C1 segment of cervical spinal cord (tissue), 14 donors: ENCODE data around the gene SULT2B1.
"Not testable (repeated sequence)": the region's sequence is repeated elsewhere in the genome, so short reads cannot be mapped to it uniquely, and the experiment has no call there.

Source experiments
- DNase-seq, 14 donors: peaks; one replicate each; lab custom pipeline; 2025; lab: John Stamatoyannopoulos, UW

Gene SULT2B1

GRCh38 chr19:48551437-48552302, at the start of gene SULT2B1:
Gene SULT2B1 (plus strand): TSS chr19:48552172. CDS start chr19:48552253, 81 bp downstream.
- DNase-seq, result no peak

- no peak for DNase-seq
These were observed 49.5 kb upstream of the SULT2B1 start for GRCh38 chr19:48502350-48503018.

DNA sequence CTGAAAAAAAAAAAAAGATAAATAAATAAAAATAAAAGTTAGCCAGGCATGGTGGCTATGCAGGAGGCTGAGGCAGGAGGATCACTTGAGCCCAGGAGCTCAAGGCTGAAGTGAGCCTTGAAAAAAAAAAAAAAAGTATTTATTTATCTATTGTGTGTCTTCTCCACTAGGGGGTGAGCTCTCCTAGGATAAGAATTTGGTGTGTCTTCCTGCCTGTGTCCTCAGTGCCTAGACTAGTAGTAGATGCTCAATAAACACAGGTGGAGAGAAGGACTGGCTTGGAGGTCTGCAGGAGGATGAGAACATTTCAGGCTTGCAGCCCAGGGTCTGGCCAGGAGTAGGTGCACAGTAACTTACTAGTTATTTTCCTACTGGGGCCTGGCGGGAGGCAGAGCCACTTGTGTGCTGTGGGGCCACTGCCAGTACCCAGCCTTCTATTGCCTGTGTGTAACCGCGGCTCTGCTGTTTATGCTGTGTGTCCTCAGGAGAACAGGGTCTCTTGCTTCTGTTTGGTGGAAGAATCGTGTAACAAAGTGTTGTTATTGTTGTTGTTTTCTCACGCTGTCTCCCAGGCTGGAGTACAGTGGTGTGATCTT, 45.7 kb upstream of the SULT2B1 start:
- no peak for DNase-seq

- DNase-seq, result no peak
These were observed 44.0 kb upstream of the SULT2B1 start for GRCh38 chr19:48507911-48508439.

GRCh38 chr19:48508729-48509411, 43.1 kb upstream of the SULT2B1 start:
- DNase-seq, result no peak

- DNase-seq, result no peak
These were observed 42.3 kb upstream of the SULT2B1 start for GRCh38 chr19:48509467-48510194.

DNA sequence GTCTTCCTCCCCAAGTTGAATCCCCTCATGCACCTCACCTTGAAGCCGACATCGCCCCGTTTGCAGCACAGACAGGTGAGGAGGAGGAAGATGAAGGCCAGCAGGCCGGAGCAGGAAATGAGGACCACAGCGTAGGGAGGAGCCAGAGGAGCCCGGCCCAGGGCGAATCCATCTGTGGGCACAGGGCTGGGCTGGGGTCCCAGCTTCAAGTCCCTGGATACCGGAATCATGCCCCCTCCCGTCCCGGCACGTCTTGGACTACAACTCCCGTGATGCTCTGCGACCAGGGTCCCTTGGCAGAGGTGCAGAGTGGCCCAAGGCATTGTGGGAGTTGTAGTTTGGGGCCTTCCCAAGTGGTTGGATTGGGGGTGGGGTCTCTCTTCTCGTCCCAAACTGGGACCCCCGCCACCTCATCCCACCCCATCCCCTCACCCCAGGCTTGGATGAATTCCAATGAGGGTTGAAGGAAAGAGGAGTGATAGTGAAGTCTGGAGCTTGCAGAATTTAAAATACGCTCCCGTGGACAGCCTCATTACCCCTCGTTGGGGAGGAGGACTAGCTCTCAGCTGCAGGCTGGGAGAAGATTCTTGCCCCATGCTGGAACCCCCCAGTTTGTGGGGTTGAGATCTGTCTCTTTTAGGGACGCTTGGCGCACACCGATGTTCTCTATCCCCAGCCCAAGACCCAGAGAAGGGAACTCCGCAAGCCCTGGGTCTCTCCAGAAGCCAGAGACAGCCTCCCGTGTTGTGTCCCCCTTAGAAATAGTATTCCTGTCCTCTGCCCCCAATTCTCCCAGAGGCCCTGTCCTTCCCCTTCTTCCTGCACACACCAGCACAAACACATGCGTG, 41.3 kb upstream of the SULT2B1 start:
- DNase-seq, result peak in 13 of 14 donors; percentile 13 to 85 (median 69)

- DNase-seq, result peak in 2 of 14 donors; percentile 43 to 44
These were observed 40.6 kb upstream of the SULT2B1 start for GRCh38 chr19:48511321-48511731.

DNA sequence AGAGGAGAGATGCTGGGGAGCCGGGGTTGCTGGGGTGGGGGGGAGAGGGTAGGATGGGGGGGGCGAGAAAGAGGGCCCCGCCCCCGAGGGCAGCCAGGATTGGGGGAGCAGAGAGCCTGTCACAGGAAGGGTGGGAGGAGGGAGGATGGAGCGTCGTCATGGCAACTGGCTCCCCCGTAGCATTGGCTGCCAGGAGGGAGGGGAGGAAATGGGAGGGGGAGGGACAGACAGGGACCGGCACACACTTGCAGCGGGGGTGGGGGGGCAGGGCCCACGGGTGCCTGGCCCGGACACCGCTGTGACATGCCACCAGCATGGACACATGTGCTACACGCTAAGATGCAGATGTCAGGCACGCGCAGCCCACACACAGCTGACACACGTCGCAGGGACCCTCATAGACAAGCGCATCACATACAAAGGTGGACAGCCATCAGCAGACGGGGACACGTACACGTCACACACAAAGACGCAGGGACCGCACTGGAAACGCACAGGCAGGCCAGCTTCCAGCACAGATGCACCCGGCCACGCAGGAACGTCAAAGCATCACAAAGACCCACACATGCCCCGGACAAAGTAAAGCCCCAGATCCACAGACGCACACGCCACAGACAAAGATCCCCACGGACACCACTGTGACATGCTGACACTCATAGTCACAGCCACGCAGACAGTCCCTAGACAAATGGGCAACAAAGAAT, 40.0 kb upstream of the SULT2B1 start, which contains the start of gene LMTK3:
Gene LMTK3, minus strand, starts transcription at position 36 of the 704 bp plus-strand sequence. CDS start 259 bp downstream, outside the sequence.
- DNase-seq, result peak; percentile 30 to 98 (median 68)

- DNase-seq, result no peak
These were observed 39.3 kb upstream of the SULT2B1 start for GRCh38 chr19:48512504-48513288.

GRCh38 chr19:48513289-48514122, 38.5 kb upstream of the SULT2B1 start:
- peak in 13 of 14 donors; percentile 30 to 92 (median 64) for DNase-seq

- no peak for DNase-seq
These were observed 37.9 kb upstream of the SULT2B1 start for GRCh38 chr19:48514123-48514458.

DNA sequence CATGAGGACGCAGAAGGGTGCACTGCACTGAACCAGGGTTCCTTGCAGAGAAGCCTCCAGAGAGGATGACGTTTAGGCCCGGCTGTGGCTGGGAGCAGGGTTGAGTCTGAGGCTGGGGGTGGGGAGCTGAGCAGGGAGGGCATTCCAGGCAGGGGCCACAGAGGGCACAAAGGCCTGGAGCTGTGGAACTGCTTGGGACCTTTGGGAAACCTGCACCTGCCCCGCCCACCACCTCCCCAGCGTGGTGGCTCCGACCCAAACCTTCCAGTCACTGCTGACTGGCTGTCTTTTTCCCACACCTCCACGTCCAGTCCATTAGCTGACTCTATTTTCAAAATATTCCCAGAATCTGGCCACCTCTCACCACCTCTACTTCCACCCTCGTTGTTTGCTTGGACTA, 35.4 kb upstream of the SULT2B1 start:
- no peak for DNase-seq

DNA sequence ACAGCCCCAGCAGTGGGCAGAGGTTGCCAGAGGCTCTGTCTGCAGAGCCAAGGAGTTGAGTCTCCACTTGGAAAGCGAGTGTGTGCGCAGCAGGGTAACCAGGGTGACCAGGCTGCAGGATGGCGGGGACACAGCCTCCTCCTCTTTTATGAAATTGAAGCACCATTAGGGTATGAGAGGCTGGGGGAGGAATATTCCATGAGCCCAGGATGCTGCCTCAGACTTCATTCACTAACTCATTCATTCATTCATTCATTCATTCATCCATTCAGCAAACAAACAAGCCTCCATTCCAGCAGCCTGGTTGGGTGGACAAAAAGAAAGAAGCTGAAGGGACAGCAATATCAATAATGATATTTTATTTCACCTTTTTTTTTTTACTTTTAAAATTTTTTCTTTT, 33.8 kb upstream of the SULT2B1 start:
- no peak for DNase-seq

DNA sequence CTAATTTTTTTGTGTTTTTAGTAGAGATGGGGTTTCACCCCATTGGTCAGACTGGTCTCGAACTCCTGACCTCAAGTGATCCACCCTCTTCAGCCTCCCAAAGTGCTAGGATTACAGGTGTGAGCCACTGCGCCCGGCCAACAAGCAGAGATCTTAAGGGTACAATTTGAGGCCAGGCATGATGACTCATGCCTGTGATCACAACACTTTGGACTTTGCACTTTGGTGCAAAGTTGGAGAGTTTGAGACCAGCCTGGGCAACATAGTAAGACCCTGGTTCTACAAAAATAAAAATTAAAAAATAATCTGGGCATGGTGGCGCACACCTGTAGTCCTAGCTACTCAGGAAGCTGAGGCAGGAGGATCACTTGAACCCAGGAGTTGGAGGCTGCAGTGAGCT, 32.5 kb upstream of the SULT2B1 start:
- DNase-seq, result not testable (repeated sequence)

DNA sequence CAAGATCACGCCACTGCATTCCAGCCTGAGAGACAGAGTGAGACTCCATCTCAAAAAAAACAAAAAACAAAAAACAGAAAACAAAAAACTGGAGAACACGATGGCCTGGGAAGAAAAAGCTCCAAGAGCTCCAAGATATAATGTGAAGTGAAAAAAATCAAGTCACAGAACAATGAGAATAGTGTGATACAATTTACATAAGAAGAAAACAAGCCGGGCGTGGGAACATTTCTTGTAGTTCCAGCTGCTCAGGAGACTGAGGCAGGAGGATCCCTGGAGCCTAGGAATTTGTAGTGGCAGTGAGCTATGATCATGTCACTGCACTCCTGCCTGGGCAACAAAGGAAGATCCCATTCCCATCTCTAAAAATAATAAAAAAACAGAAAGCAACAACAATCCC, 31.8 kb upstream of the SULT2B1 start:
- no peak for DNase-seq

DNA sequence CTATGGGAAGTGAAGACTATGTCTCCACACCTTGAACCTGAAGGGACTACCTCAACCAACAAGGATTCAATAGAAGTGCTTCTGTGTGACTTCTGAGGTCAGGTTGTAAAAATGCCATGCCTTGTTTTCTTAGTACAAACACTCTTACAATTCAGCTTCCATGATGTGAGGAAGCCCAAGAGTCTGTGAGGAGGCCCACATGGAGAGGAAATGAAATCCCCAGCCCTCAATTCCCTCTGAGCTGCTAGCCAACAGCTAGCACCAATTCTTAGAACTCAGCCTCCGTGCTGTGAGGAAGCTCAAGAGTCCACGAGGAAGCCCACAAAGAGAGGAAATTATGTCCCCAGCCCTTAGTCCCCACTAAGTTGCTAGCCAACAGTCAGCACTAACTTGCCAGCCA, 27.8 kb upstream of the SULT2B1 start:
- no peak for DNase-seq

DNA sequence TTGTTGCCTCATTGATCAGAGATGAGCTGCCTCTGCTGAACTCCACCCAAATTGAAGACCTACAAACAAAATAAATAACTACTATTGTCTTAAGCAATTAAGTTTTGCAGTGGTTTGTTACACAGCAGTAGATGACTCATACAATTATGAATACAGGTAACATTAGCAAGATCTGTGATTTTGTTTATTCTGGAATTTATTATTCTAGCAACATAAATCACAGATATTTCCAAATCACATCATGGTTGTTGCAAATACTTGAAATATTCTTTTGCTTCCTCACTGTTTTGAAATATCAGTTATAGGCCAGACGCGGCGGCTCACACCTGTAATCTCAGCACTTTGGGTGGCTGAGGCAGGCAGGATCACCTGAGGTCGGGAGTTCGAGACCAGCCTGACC, 27.2 kb upstream of the SULT2B1 start:
- DNase-seq, result no peak
